GM23338 (cell line): ENCODE measurements around the gene UBASH3B. TPM values are rescaled to one million over a fixed set of nuclear protein-coding genes. Genes with fewer than 3 reads are reported as not detected.

Experiments used
- ATAC-seq: fragments of 200-7000 bp; cut with Tn5 transposase; 3 replicates; pipeline ENCODE4 v1.9.1; 2020
- DNase-seq: peaks from one replicate; pipeline ENCODE4 v3.0.0-alpha.2; 2015; ENCODE audit warnings: low spot score
- H2AFZ ChIP-seq: fragments of 200-600 bp; sonication (generic); 2 replicates; pipeline ENCODE4 v1.8.0; 2016; ENCODE audit warnings: antibody characterized with exemption, mild to moderate bottlenecking, moderate library complexity
- H3F3A ChIP-seq: fragments of 200-600 bp; sonication (generic); replicated peaks from 2 replicates; pipeline ENCODE4 v1.8.0; 2017; ENCODE audit warnings: antibody characterized with exemption, mixed run types, low read depth
- H3K27ac ChIP-seq: fragments of 200-600 bp; sonication (generic); 2 replicates; pipeline ENCODE4 v1.6.1; 2016; ENCODE audit warnings: low read depth
- H3K27me3 ChIP-seq: fragments of 200-600 bp; sonication (generic); 2 replicates; pipeline ENCODE4 v1.8.0; 2016; ENCODE audit warnings: mild to moderate bottlenecking, mixed run types, moderate library complexity; ENCODE audit not compliant: insufficient read depth
- H3K36me3 ChIP-seq: fragments of 200-600 bp; sonication (generic); 2 replicates; pipeline ENCODE4 v1.8.0; 2016; ENCODE audit warnings: mild to moderate bottlenecking; ENCODE audit not compliant: insufficient read depth
- H3K4me1 ChIP-seq: fragments of 200-600 bp; sonication (generic); 2 replicates; pipeline ENCODE4 v1.8.0; 2016; ENCODE audit warnings: mild to moderate bottlenecking, moderate library complexity; ENCODE audit not compliant: insufficient read depth
- H3K4me2 ChIP-seq: fragments of 200-600 bp; sonication (generic); 2 replicates; pipeline ENCODE4 v1.7.1; 2017; ENCODE audit warnings: mixed run types
- H3K4me3 ChIP-seq: fragments of 200-600 bp; sonication (generic); 2 replicates; pipeline ENCODE4 v1.6.1; 2016; ENCODE audit warnings: mixed run types
- H3K79me2 ChIP-seq: fragments of 200-600 bp; sonication (generic); replicated peaks from 2 replicates; pipeline ENCODE4 v1.8.0; 2017; ENCODE audit warnings: mild to moderate bottlenecking; ENCODE audit not compliant: insufficient read depth
- H3K9me2 ChIP-seq: fragments of 200-600 bp; sonication (generic); 2 replicates; pipeline ENCODE4 v1.8.0; 2017; ENCODE audit not compliant: insufficient read depth
- H4K20me1 ChIP-seq: fragments of 200-600 bp; sonication (generic); replicated peaks from 2 replicates; pipeline ENCODE4 v1.8.0; 2017; ENCODE audit warnings: mild to moderate bottlenecking; ENCODE audit not compliant: insufficient read depth
- H3K27ac Mint-ChIP-seq: 2 replicates; pipeline ENCODE4 v1.8.0; 2020; ENCODE audit warnings: inconsistent platforms, mild to moderate bottlenecking, moderate library complexity, mixed read lengths
- H3K27me3 Mint-ChIP-seq: 3 replicates; pipeline ENCODE4 v1.8.0; 2022; ENCODE audit warnings: low read depth, mild to moderate bottlenecking, moderate library complexity, mixed read lengths, inconsistent platforms; ENCODE audit not compliant: insufficient read depth, poor library complexity
- H3K36me3 Mint-ChIP-seq: 3 replicates; pipeline ENCODE4 v1.8.0; 2021; ENCODE audit warnings: low read depth, mild to moderate bottlenecking, inconsistent platforms, moderate library complexity, mixed read lengths
- H3K4me1 Mint-ChIP-seq: 3 replicates; pipeline ENCODE4 v1.8.0; 2020; ENCODE audit warnings: mild to moderate bottlenecking, inconsistent platforms, mixed read lengths
- H3K4me3 Mint-ChIP-seq: 3 replicates; pipeline ENCODE4 v1.8.0; 2021; ENCODE audit warnings: moderate library complexity, mild to moderate bottlenecking, inconsistent platforms, mixed read lengths
- H3K9me3 Mint-ChIP-seq: 3 replicates; pipeline ENCODE4 v1.8.0; 2020; ENCODE audit warnings: moderate library complexity, mild to moderate bottlenecking, inconsistent platforms, mixed read lengths
- CREB1 ChIP-seq: fragments of 250-450 bp; sonication (Bioruptor Pico); IDR thresholded peaks from 2 replicates; pipeline ENCODE4 v1.5.0; 2020; ENCODE audit warnings: low read depth, mild to moderate bottlenecking, moderate library complexity
- CTCF ChIP-seq, 2 experiments: fragments of 200-600 bp in 1 of 2; sonication (generic) in 1 of 2; conservative IDR thresholded peaks; 2 replicates each; pipeline versions ENCODE4 v1.5.1 to v1.6.1; 2016 to 2017; ENCODE audit warnings: antibody characterized with exemption in 2 of 2, low read depth in 2 of 2, mild to moderate bottlenecking in 2 of 2, moderate library complexity in 1 of 2
- ETS1 ChIP-seq: IDR thresholded peaks from 2 replicates; pipeline ENCODE4 v1.6.1; 2016; ENCODE audit warnings: antibody characterized with exemption
- EZH2phosphoT487 ChIP-seq: fragments of 200-600 bp; sonication (generic); IDR thresholded peaks from one replicate; pipeline ENCODE4 v1.8.1; 2018; ENCODE audit warnings: antibody characterized with exemption; ENCODE audit not compliant: unreplicated experiment
- REST ChIP-seq: IDR thresholded peaks from one replicate; pipeline ENCODE4 v1.6.1; 2018; ENCODE audit warnings: antibody characterized with exemption; ENCODE audit not compliant: unreplicated experiment
- ZNF331 ChIP-seq: fragments of 250-450 bp; sonication (Bioruptor Pico); IDR thresholded peaks from 2 replicates; pipeline ENCODE4 v1.5.0; 2020; ENCODE audit warnings: low read depth, mild to moderate bottlenecking, moderate library complexity
- ZNF462 ChIP-seq: fragments of 250-450 bp; sonication (Bioruptor Pico); IDR thresholded peaks from 2 replicates; pipeline ENCODE4 v1.5.0; 2020; ENCODE audit warnings: mild to moderate bottlenecking, moderate library complexity
- polyA plus RNA-seq: library from polyadenylated mRNA; unstranded; fragments of >200 nt; fragmentation: Nextera tagmentation; extraction: Ambion mirVana; gene quantifications from 2 replicates; pipeline ENCODE4 v1.2.1, GENCODE V29; 2016
- total RNA-seq: library from RNA; depleted of rRNA; stranded (reverse); fragments of >200 nt; shearing (Covaris generic); gene quantifications from 2 replicates; pipeline ENCODE4 v1.2.3, GENCODE V29; 2014

UBASH3B gene
- total and polyA plus RNA-seq, 2 experiments from 2014 or later: 2.1 to 12.0 TPM

- H3K27ac ChIP-seq: no peak overlapping the region
- H3F3A ChIP-seq: no peaks in the 10 kb centered on the region
- H3K9me3 Mint-ChIP-seq: peaks cover 87% of the 10 kb centered on the region
- peaks cover 83% of the 10 kb centered on the region for H3K36me3 Mint-ChIP-seq
- H2AFZ ChIP-seq: no peak overlapping the region
- no peaks in the 10 kb centered on the region for H3K4me1 ChIP-seq
- H3K4me2 ChIP-seq: no peak overlapping the region
- ATAC-seq (no peak), DNase-seq (no peak)
- no peak overlapping the region for H3K4me3 ChIP-seq
- no peak overlapping the region for H3K27ac Mint-ChIP-seq
- 0 out of 3 replicates have a peak, but pooled peaks cover 3% of the 10 kb centered on the region for H3K4me1 Mint-ChIP-seq
- H3K27me3 Mint-ChIP-seq: peaks cover 2% of the 10 kb centered on the region
- no peaks in the 10 kb centered on the region for H3K27me3 ChIP-seq
- TF ChIP-seq ETS1 (no peak), CTCF (conservative IDR thresholded peaks at IDR 0.05; ENCODE audit: low read depth in 2 of 2) (no peak), ZNF331 (CRISPR knock-in tag) (no peak), CREB1 (CRISPR knock-in tag) (no peak), EZH2phosphoT487 (no peak), REST (no peak), ZNF462 (CRISPR knock-in tag) (no peak)
- H3K9me2 ChIP-seq: no peaks in the 10 kb centered on the region
- H4K20me1 ChIP-seq: no peaks in the 10 kb centered on the region
- peaks cover 21% of the 10 kb centered on the region for H3K36me3 ChIP-seq
- no peak overlapping the region for H3K4me3 Mint-ChIP-seq
- no peaks in the 10 kb centered on the region for H3K79me2 ChIP-seq
Measured at GRCh38 chr11:122821169-122821568, 165.6 kb downstream of the UBASH3B start.
